Nephron progenitor cell (in vitro differentiated cells): ENCODE data around the gene SRSF3.
"Not testable (repeated sequence)": the region's sequence is repeated elsewhere in the genome, so short reads cannot be mapped to it uniquely, and the experiment has no call there.

Experiments used
- DNase-seq: peaks from one replicate; pipeline ENCODE4 v3.0.0; 2021
- H3K27ac Mint-ChIP-seq: 2 replicates; pipeline ENCODE4 v1.8.0; 2021; ENCODE audit warnings: mild to moderate bottlenecking, moderate library complexity, mixed read lengths
- H3K27me3 Mint-ChIP-seq: 2 replicates; pipeline ENCODE4 v1.8.0; 2021; ENCODE audit warnings: mild to moderate bottlenecking, low read depth, mixed read lengths; ENCODE audit not compliant: poor library complexity
- H3K36me3 Mint-ChIP-seq: 2 replicates; pipeline ENCODE4 v1.8.0; 2021; ENCODE audit warnings: low read depth, mixed read lengths
- H3K4me1 Mint-ChIP-seq: 2 replicates; pipeline ENCODE4 v1.8.0; 2021; ENCODE audit warnings: mixed read lengths
- H3K4me3 Mint-ChIP-seq: 2 replicates; pipeline ENCODE4 v1.8.0; 2021; ENCODE audit warnings: mild to moderate bottlenecking, moderate library complexity, mixed read lengths
- H3K9me3 Mint-ChIP-seq: 2 replicates; pipeline ENCODE4 v1.8.0; 2021; ENCODE audit warnings: mild to moderate bottlenecking, moderate library complexity, mixed read lengths
- TF ChIP-seq, protein P1 (sequence below): fragments of 200-600 bp; sonication (generic); IDR thresholded peaks from 2 replicates; pipeline ENCODE4 v1.5.0; 2021; ENCODE audit warnings: antibody characterized with exemption

Gene SRSF3

DNA sequence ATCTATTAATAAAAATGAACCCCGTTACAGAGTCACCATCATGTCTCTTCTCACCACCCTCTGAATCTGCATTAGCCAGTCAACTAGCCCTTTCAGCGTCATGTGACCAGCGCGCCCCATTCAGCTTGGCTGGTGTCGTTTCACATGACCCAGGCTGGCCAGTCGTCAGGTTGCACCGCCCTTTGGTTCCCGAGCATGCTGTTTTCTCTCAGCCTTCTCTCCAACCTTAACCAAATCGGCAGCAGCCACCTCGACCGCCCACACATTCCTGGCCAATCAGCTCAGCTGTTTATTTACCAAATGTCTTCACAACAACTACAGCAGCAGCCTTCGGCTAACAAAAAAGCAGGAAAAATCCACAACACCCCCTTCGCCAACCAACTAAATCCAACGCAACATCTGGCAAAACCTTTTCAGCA, 5.6 kb downstream of the SRSF3 start:
- H3K36me3 Mint-ChIP-seq = peaks cover 98% of the 10 kb centered on the region
- peaks cover 60% of the 10 kb centered on the region for H3K4me1 Mint-ChIP-seq
- peak overlapping the region; percentile 99 for H3K4me3 Mint-ChIP-seq
- no peaks in the 10 kb centered on the region for H3K9me3 Mint-ChIP-seq
- TF ChIP-seq, protein P1, sequence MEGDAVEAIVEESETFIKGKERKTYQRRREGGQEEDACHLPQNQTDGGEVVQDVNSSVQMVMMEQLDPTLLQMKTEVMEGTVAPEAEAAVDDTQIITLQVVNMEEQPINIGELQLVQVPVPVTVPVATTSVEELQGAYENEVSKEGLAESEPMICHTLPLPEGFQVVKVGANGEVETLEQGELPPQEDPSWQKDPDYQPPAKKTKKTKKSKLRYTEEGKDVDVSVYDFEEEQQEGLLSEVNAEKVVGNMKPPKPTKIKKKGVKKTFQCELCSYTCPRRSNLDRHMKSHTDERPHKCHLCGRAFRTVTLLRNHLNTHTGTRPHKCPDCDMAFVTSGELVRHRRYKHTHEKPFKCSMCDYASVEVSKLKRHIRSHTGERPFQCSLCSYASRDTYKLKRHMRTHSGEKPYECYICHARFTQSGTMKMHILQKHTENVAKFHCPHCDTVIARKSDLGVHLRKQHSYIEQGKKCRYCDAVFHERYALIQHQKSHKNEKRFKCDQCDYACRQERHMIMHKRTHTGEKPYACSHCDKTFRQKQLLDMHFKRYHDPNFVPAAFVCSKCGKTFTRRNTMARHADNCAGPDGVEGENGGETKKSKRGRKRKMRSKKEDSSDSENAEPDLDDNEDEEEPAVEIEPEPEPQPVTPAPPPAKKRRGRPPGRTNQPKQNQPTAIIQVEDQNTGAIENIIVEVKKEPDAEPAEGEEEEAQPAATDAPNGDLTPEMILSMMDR = no peak
- peak; percentile 35 for DNase-seq
- H3K27me3 Mint-ChIP-seq = peaks cover 9% of the 10 kb centered on the region
- peak overlapping the region; percentile 99 for H3K27ac Mint-ChIP-seq

DNA sequence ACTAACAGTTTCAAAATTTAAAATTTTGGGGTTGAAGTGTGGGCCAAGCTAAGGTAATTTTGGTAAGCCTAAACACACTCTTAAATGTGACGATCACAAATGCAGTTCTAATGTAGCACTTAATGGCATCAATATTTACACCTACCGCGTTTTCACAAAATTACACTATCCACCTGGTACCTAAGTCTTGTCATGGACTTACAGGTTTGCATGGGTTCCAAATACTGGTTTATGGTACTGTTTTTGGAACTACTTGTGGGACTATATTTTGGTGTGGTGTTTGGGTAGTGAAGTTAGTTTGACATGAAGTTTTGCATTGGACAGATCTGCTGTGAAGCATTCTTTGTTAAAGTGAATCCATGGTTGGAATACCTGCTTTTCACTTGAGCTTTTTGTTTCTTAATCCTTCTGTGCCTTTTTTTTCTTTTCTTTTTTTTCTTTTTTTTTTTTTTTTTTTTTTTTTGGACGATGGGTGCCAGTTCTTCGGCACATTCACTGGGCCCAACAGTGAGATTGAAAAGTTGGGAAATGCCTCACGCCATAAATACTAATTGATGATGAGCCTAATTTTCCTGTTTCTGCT, 6.5 kb downstream of the SRSF3 start:
- H3K36me3 Mint-ChIP-seq = peaks cover 98% of the 10 kb centered on the region
- no peak for DNase-seq
- H3K4me3 Mint-ChIP-seq = peak overlapping the region; percentile 99
- H3K27ac Mint-ChIP-seq = no peak overlapping the region
- peaks cover 66% of the 10 kb centered on the region for H3K4me1 Mint-ChIP-seq
- H3K27me3 Mint-ChIP-seq = peaks cover 9% of the 10 kb centered on the region
- TF ChIP-seq, protein P1 = no peak
- no peaks in the 10 kb centered on the region for H3K9me3 Mint-ChIP-seq

DNA sequence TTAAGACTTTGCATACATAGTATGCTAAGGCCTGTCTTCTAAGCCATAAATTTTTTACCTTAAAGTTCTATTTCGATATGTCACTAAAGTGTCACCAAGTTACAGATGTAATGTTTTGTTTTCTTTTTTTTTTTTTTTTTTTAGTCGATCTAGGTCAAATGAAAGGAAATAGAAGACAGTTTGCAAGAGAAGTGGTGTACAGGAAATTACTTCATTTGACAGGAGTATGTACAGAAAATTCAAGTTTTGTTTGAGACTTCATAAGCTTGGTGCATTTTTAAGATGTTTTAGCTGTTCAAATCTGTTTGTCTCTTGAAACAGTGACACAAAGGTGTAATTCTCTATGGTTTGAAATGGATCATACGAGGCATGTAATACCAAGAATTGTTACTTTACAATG, 7.7 kb downstream of the SRSF3 start:
- H3K4me1 Mint-ChIP-seq = peaks cover 66% of the 10 kb centered on the region
- H3K27me3 Mint-ChIP-seq, H3K9me3 Mint-ChIP-seq, DNase-seq, H3K27ac Mint-ChIP-seq, H3K4me3 Mint-ChIP-seq: not testable (repeated sequence)
- peaks cover 98% of the 10 kb centered on the region for H3K36me3 Mint-ChIP-seq

DNA sequence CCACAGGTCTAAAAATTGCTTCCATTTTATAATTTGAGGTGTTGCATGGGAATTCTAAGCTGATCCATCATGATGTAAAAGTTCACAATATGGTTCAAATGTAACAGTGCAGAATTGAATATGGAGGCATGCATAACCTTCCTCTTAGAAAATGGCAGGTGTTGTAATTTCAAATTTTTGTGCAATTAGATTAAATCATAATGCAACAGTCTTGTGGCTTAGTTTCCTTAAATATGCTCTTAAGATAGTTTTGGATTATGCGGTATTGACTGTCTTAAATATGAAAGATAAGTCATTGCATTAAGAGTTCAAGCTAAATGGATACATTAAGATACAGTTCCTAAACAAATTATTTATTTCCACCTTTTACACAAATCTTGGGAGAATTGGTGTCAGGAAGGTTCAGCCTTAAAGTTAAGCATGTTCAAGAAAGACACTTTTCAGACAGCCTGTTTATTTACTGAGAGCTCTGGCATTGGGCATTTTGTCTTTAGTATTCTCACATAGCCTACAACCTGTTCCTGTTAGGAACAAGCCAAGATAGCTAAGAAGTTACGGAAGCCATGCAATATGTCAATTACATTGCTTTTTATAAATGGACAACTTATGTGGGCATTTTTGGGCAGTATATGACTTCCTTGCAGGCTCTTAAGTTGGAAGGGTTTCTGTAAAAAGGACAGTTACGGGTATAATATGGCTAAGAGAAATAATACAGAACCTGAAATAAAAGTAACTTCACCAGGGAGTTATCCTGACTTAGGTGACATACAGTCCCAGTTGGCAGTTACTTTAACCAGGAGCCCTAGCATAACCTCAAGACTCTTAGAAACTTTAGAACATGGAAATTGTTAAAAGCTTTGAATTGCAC, 9.3 kb downstream of the SRSF3 start:
- H3K27ac Mint-ChIP-seq = no peak overlapping the region
- H3K4me1 Mint-ChIP-seq = peaks cover 58% of the 10 kb centered on the region
- H3K9me3 Mint-ChIP-seq = no peaks in the 10 kb centered on the region
- TF ChIP-seq, protein P1 = no peak
- no peak overlapping the region for H3K4me3 Mint-ChIP-seq
- peaks cover 2% of the 10 kb centered on the region for H3K27me3 Mint-ChIP-seq
- DNase-seq = no peak
- peaks cover 96% of the 10 kb centered on the region for H3K36me3 Mint-ChIP-seq

DNA sequence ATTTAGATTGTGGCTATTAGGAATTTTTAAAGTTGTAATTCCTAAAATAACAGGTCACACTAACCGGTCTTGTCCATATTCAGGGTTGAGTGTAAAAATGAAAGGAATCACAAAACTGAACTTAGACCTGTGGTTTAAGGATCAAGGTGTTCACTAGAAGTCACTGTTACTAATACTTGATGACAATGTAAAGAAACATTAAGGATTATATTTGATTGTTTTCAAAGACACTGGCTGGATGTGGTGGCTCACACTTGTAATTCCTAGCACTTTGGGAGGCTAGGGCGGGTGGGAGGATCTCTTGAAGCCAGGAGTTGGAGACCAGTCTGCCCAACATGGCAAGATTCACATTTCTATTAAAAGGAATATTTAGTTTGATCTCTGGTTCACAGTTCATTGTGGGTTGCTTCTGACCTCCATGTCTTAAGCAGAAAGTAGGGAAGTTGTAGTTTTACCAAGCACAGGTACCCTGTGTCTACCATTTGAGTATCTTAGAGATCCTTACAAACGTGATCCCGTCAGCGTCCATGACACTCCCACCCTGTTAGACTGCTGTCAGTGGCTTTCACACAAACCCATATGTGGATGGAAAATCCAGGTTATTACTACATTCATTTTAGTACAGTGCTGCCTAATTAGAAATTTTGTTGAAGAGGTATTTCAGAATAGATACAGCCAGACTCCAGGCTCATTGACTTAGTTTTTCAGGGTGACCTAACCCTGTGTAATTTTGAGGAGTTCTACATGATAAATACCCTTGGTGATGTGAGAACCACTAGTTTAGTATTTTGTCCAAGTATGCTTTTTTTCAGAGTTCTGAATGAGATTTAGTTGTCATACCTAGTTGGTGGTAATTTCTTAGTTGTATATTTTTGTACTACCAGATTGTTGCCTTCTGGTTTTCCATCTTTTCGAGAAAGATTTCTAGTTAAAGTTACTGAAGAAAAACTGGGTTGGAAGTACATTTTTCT, 10.2 kb downstream of the SRSF3 start:
- TF ChIP-seq, protein P1 = no peak
- H3K27me3 Mint-ChIP-seq = no peaks in the 10 kb centered on the region
- no peak for DNase-seq
- no peak overlapping the region for H3K4me3 Mint-ChIP-seq
- no peaks in the 10 kb centered on the region for H3K9me3 Mint-ChIP-seq
- H3K4me1 Mint-ChIP-seq = peaks cover 49% of the 10 kb centered on the region
- H3K27ac Mint-ChIP-seq = peak overlapping the region; percentile 19
- H3K36me3 Mint-ChIP-seq = peaks cover 96% of the 10 kb centered on the region

DNA sequence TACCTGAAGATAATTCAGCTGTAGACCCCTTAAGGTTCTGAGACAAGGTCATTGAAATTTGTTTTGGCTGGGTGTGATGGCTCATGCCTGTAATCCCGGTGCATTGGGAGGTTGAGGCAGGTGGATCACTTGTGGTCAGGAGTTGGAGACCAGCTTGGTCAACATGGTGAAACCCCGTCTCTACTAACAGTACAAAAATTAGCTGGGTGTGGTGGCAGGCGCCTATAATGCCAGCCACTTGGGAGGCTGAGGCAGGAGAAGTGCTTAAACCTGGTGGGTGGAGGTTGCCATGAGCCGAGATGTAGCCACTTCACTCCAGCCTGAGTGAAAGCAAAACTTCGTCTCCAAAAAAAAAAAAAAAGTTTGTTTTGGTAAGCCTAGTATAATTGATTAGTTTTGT, 11.0 kb downstream of the SRSF3 start:
- H3K9me3 Mint-ChIP-seq = no peaks in the 10 kb centered on the region
- peak overlapping the region; percentile 19 for H3K27ac Mint-ChIP-seq
- DNase-seq = no peak
- peaks cover 41% of the 10 kb centered on the region for H3K4me1 Mint-ChIP-seq
- peaks cover 95% of the 10 kb centered on the region for H3K36me3 Mint-ChIP-seq
- TF ChIP-seq, protein P1 = no peak
- H3K4me3 Mint-ChIP-seq = no peak overlapping the region
- no peaks in the 10 kb centered on the region for H3K27me3 Mint-ChIP-seq
